RKO (cell line): ENCODE data around the gene MYO3B.
A peak's percentile ranks its signal among the peaks of the same experiment; 100 is the strongest.
"Not testable (repeated sequence)": the region's sequence is repeated elsewhere in the genome, so short reads cannot be mapped to it uniquely, and the experiment has no call there.

Source experiments
- DNase-seq: peaks from one replicate; pipeline ENCODE4 v3.0.0-alpha.2; 2016; ENCODE audit warnings: low spot score

Gene MYO3B

GRCh38 chr2:170509452-170510193 lies 331.7 kb downstream of the MYO3B start:
- DNase-seq = peak; percentile 28

GRCh38 chr2:170512266-170512665 lies 334.3 kb downstream of the MYO3B start:
- no peak for DNase-seq

GRCh38 chr2:170514140-170514539 lies 336.2 kb downstream of the MYO3B start:
- no peak for DNase-seq

- DNase-seq = no peak
Measured at GRCh38 chr2:170517538-170517937, 339.6 kb downstream of the MYO3B start.

- no peak for DNase-seq
Measured at GRCh38 chr2:170518911-170519310, 341.0 kb downstream of the MYO3B start.

- DNase-seq = no peak
Measured at GRCh38 chr2:170521299-170521698, 343.4 kb downstream of the MYO3B start.

- DNase-seq = peak; percentile 5
Measured at GRCh38 chr2:170523506-170523905, 345.6 kb downstream of the MYO3B start.

- no peak for DNase-seq
Measured at GRCh38 chr2:170524828-170525565, 347.1 kb downstream of the MYO3B start.

GRCh38 chr2:170525566-170525900 lies 347.6 kb downstream of the MYO3B start:
- DNase-seq = peak; percentile 94

- no peak for DNase-seq
Measured at GRCh38 chr2:170530284-170530745, 352.4 kb downstream of the MYO3B start.

GRCh38 chr2:170530803-170531564 lies 353.0 kb downstream of the MYO3B start:
- DNase-seq = no peak

GRCh38 chr2:170531876-170532275 lies 353.9 kb downstream of the MYO3B start:
- DNase-seq = no peak

GRCh38 chr2:170533156-170533555 lies 355.2 kb downstream of the MYO3B start:
- no peak for DNase-seq

GRCh38 chr2:170535552-170535951 lies 357.6 kb downstream of the MYO3B start:
- no peak for DNase-seq

GRCh38 chr2:170544817-170545216 lies 366.9 kb downstream of the MYO3B start:
- no peak for DNase-seq

GRCh38 chr2:170548304-170548703 lies 370.4 kb downstream of the MYO3B start:
- DNase-seq = no peak

- DNase-seq = no peak
Measured at GRCh38 chr2:170550501-170550900, 372.6 kb downstream of the MYO3B start.

GRCh38 chr2:170551899-170552298 lies 374.0 kb downstream of the MYO3B start:
- not testable (repeated sequence) for DNase-seq

GRCh38 chr2:170553748-170554147 lies 375.8 kb downstream of the MYO3B start:
- DNase-seq = no peak

- no peak for DNase-seq
Measured at GRCh38 chr2:170554278-170554955, 376.5 kb downstream of the MYO3B start.

GRCh38 chr2:170562928-170563327 lies 385.0 kb downstream of the MYO3B start:
- DNase-seq = no peak

GRCh38 chr2:170563401-170563800 lies 385.5 kb downstream of the MYO3B start:
- no peak for DNase-seq
